IMR-90 (cell line): ENCODE data around the gene GPR183. TPM values are rescaled to one million over a fixed set of nuclear protein-coding genes. Genes with fewer than 3 reads are reported as not detected.

ENCODE experiments used
- ATAC-seq: fragments of 200-7000 bp; cut with Tn5 transposase; 2 replicates; pipeline ENCODE4 v1.9.1; 2020; ENCODE audit warnings: low read depth, mild to moderate bottlenecking, moderate library complexity
- BruUV-seq: library from RNA; stranded (reverse); fragments of 400-500 nt; replicated peaks from 2 replicates; lab custom pipeline; 2021; lab: Mats Ljungman, UMichigan
- CTCF ChIA-PET: fragments of 300-600 bp; formaldehyde crosslinking; extraction: SDS; loops from one replicate; lab custom pipeline; 2021; ENCODE audit warnings: antibody characterized with exemption; lab: Yijun Ruan, JAX
- POLR2A ChIA-PET: fragments of 300-600 bp; sonication (Branson Sonifier 250); formaldehyde crosslinking; loops from one replicate; lab custom pipeline; 2022; ENCODE audit warnings: antibody characterized with exemption; ENCODE audit not compliant: unreplicated experiment; lab: Charles Lee
- DNase-seq: peaks from one replicate; pipeline ENCODE4 v3.0.0; 2013
- H2AFZ ChIP-seq: replicated peaks from 2 replicates; pipeline ENCODE3; 2013; ENCODE audit warnings: low read length, mild to moderate bottlenecking; ENCODE audit not compliant: poor library complexity
- H2AK5ac ChIP-seq: 2 replicates; pipeline ENCODE4 v1.6.1; 2013; ENCODE audit warnings: low read depth, low read length, inconsistent platforms
- H2AK9ac ChIP-seq: replicated peaks from 2 replicates; pipeline ENCODE3; 2013; ENCODE audit warnings: mild to moderate bottlenecking, low read depth, low read length, moderate library complexity; ENCODE audit not compliant: poor library complexity
- H2BK120ac ChIP-seq: 2 replicates; pipeline ENCODE4 v1.6.1; 2013; ENCODE audit warnings: low read depth, low read length, inconsistent platforms
- H2BK15ac ChIP-seq: 3 replicates; pipeline ENCODE4 v1.6.1; 2013; ENCODE audit warnings: low read depth, low read length, inconsistent platforms
- H2BK20ac ChIP-seq: 2 replicates; pipeline ENCODE4 v1.6.1; 2013; ENCODE audit warnings: low read depth, mild to moderate bottlenecking, inconsistent platforms, low read length, moderate library complexity
- H2BK5ac ChIP-seq: 2 replicates; pipeline ENCODE4 v1.6.1; 2013; ENCODE audit warnings: mild to moderate bottlenecking, low read depth, low read length, inconsistent platforms; ENCODE audit not compliant: poor library complexity, severe bottlenecking
- H3K14ac ChIP-seq: replicated peaks from 2 replicates; pipeline ENCODE4 v1.6.1; 2013; ENCODE audit warnings: low read depth, low read length, inconsistent platforms
- H3K18ac ChIP-seq: 2 replicates; pipeline ENCODE4 v1.6.1; 2013; ENCODE audit warnings: low read depth, low read length, control low read depth
- H3K23ac ChIP-seq: 2 replicates; pipeline ENCODE4 v1.6.1; 2013; ENCODE audit warnings: low read depth, low read length, inconsistent platforms
- H3K27ac ChIP-seq: 2 replicates; pipeline ENCODE4 v1.5.1; 2013; ENCODE audit warnings: mild to moderate bottlenecking, control low read depth, low read length; ENCODE audit not compliant: insufficient read depth
- H3K27me3 ChIP-seq: 2 replicates; pipeline ENCODE4 v1.6.1; 2013; ENCODE audit warnings: low read length; ENCODE audit not compliant: control insufficient read depth, insufficient read depth
- H3K36me3 ChIP-seq: 2 replicates; pipeline ENCODE4 v1.6.1; 2013; ENCODE audit warnings: low read length, mixed read lengths; ENCODE audit not compliant: control insufficient read depth, insufficient read depth
- H3K4ac ChIP-seq: 2 replicates; pipeline ENCODE4 v1.6.1; 2013; ENCODE audit warnings: low read depth, low read length, inconsistent platforms
- H3K4me1 ChIP-seq: 2 replicates; pipeline ENCODE4 v1.6.1; 2013; ENCODE audit warnings: low read length, mixed read lengths; ENCODE audit not compliant: control insufficient read depth, insufficient read depth
- H3K4me2 ChIP-seq: 2 replicates; pipeline ENCODE4 v1.6.1; 2013; ENCODE audit warnings: low read depth, mild to moderate bottlenecking, control low read depth, low read length, moderate library complexity
- H3K4me3 ChIP-seq: 2 replicates; pipeline ENCODE4 v1.5.1; 2013; ENCODE audit warnings: low read depth, mild to moderate bottlenecking, control low read depth, low read length, moderate library complexity; ENCODE audit not compliant: insufficient read depth
- H3K56ac ChIP-seq: 2 replicates; pipeline ENCODE4 v1.6.1; 2013; ENCODE audit warnings: low read length, inconsistent platforms; ENCODE audit not compliant: insufficient read depth; ENCODE audit errors: extremely low read depth
- H3K79me1 ChIP-seq, 2 experiments: 2 replicates each; pipeline ENCODE4 v1.6.1; 2013; ENCODE audit warnings: low read length in 2 of 2, inconsistent platforms in 1 of 2, low read depth in 1 of 2
- H3K9ac ChIP-seq: 2 replicates; pipeline ENCODE4 v1.6.1; 2013; ENCODE audit warnings: low read depth, low read length, control low read depth
- H3K9me1 ChIP-seq: 2 replicates; pipeline ENCODE4 v1.6.1; 2013; ENCODE audit warnings: low read length, inconsistent platforms; ENCODE audit not compliant: insufficient read depth
- H3K9me3 ChIP-seq: 2 replicates; pipeline ENCODE4 v1.6.1; 2013; ENCODE audit warnings: low read length; ENCODE audit not compliant: control insufficient read depth, insufficient read depth
- H4K20me1 ChIP-seq: 2 replicates; pipeline ENCODE4 v1.6.1; 2013; ENCODE audit warnings: low read length, inconsistent platforms; ENCODE audit not compliant: insufficient read depth
- H4K5ac ChIP-seq: 2 replicates; pipeline ENCODE4 v1.6.1; 2013; ENCODE audit warnings: mild to moderate bottlenecking, low read depth, low read length, control low read depth
- H4K8ac ChIP-seq, 2 experiments: 2 replicates each; pipeline ENCODE4 v1.6.1; 2013; ENCODE audit warnings: low read depth in 2 of 2, low read length in 2 of 2, control low read depth in 1 of 2, inconsistent platforms in 1 of 2
- H4K91ac ChIP-seq: 2 replicates; pipeline ENCODE4 v1.6.1; 2013; ENCODE audit warnings: low read depth, low read length, inconsistent platforms; ENCODE audit not compliant: insufficient read depth
- BHLHE40 ChIP-seq: fragments of 150-350 bp; IDR thresholded peaks from 2 replicates; pipeline ENCODE4 v1.6.1; 2016; ENCODE audit warnings: mild to moderate bottlenecking, low read depth, low read length
- CEBPB ChIP-seq: IDR thresholded peaks from 2 replicates; pipeline ENCODE4 v1.6.1; 2012; ENCODE audit warnings: low read depth, low read length, improper control_type of control experiment
- CHD1 ChIP-seq: IDR thresholded peaks from 2 replicates; pipeline ENCODE4 v1.6.1; 2012; ENCODE audit warnings: low read depth, low read length, improper control_type of control experiment
- FOS ChIP-seq: fragments of 150-350 bp; IDR thresholded peaks from 2 replicates; pipeline ENCODE4 v1.6.1; 2016; ENCODE audit warnings: low read depth, low read length
- MAFK ChIP-seq: IDR thresholded peaks from 2 replicates; pipeline ENCODE4 v1.6.1; 2012; ENCODE audit warnings: low read depth, low read length, improper control_type of control experiment
- MAZ ChIP-seq: IDR thresholded peaks from 2 replicates; pipeline ENCODE4 v1.6.1; 2012; ENCODE audit warnings: low read depth, mild to moderate bottlenecking, low read length, improper control_type of control experiment, moderate library complexity, borderline replicate concordance
- MXI1 ChIP-seq: IDR thresholded peaks from 2 replicates; pipeline ENCODE4 v1.6.1; 2012; ENCODE audit warnings: low read depth, mild to moderate bottlenecking, low read length, moderate library complexity, borderline replicate concordance
- NFE2L2 ChIP-seq: fragments of 150-350 bp; IDR thresholded peaks from 2 replicates; pipeline ENCODE4 v1.6.1; 2016; ENCODE audit warnings: low read depth, mild to moderate bottlenecking, low read length
- POLR2A ChIP-seq: IDR thresholded peaks from 2 replicates; pipeline ENCODE4 v1.6.1; 2012; ENCODE audit warnings: mild to moderate bottlenecking, low read depth, low read length
- RAD21 ChIP-seq: IDR thresholded peaks from 2 replicates; pipeline ENCODE4 v1.6.1; 2012; ENCODE audit warnings: low read length, improper control_type of control experiment
- RCOR1 ChIP-seq: IDR thresholded peaks from 2 replicates; pipeline ENCODE4 v1.6.1; 2012; ENCODE audit warnings: mild to moderate bottlenecking, low read length, improper control_type of control experiment; ENCODE audit not compliant: insufficient replicate concordance
- RFX5 ChIP-seq: IDR thresholded peaks from 2 replicates; pipeline ENCODE4 v1.8.0; 2012; ENCODE audit warnings: low read depth, mild to moderate bottlenecking, low read length, moderate library complexity
- SMC3 ChIP-seq: fragments of 150-350 bp; IDR thresholded peaks from 2 replicates; pipeline ENCODE4 v1.6.1; 2016; ENCODE audit warnings: low read depth, mild to moderate bottlenecking, antibody characterized with exemption, low read length, moderate library complexity
- WGBS, 2 experiments: methylation state at CpG; one replicate each; pipeline versions ENCODE4 v1.1.5 to v1.1.7; 2013; ENCODE audit warnings: missing lambda C conversion rate in 2 of 2; ENCODE audit not compliant: insufficient read length in 1 of 2; ENCODE audit errors: extremely low coverage in 2 of 2; 5-methylcytosine and 5-hydroxymethylcytosine counted together
- dilution Hi-C: fragments of 300-500 bp; cut with HindIII; formaldehyde crosslinking; loops from one replicate; pipeline ENCODE4 v1.14.3; 2018; ENCODE audit warnings: low sequenced_read_pairs; ENCODE audit not compliant: unreplicated experiment
- in situ Hi-C: fragments of 300-500 bp; cut with MboI; formaldehyde crosslinking; loops from 3 replicates; pipeline ENCODE4 v1.14.3; 2019; ENCODE audit warnings: low sequenced_read_pairs, inconsistent platforms, mixed read lengths
- intact Hi-C: fragments of 100-400 bp; cut with micrococcal nuclease; formaldehyde crosslinking; loops from 2 replicates; pipeline ENCODE4 v1.10.0; 2022
- polyA plus RNA-seq, 3 experiments: library from polyadenylated mRNA; depleted of rRNA; stranded (reverse); fragments of >200 nt; gene quantifications; 2 replicates each; pipeline ENCODE4 v1.2.3, GENCODE V29; 2012; ENCODE audit warnings: low replicate concordance in 1 of 3
- total RNA-seq: library from RNA; depleted of rRNA; stranded (reverse); fragments of >200 nt; gene quantifications from 2 replicates; pipeline ENCODE4 v1.2.3, GENCODE V29; 2012
- TF ChIP-seq, protein P1 (sequence below): conservative IDR thresholded peaks from 2 replicates; pipeline ENCODE4 v1.5.1; 2012; ENCODE audit warnings: mild to moderate bottlenecking, low read depth, low read length, improper control_type of control experiment
- TF ChIP-seq, protein P2 (sequence below): fragments of 150-350 bp; IDR thresholded peaks from 2 replicates; pipeline ENCODE4 v1.6.1; 2017; ENCODE audit warnings: mild to moderate bottlenecking, antibody characterized with exemption, low read length, low read depth
- TF ChIP-seq, protein P3 (sequence below): fragments of 150-350 bp; IDR thresholded peaks from 2 replicates; pipeline ENCODE4 v1.6.1; 2016; ENCODE audit warnings: low read depth, mild to moderate bottlenecking, low read length, moderate library complexity, borderline replicate concordance

GPR183 gene
- total and polyA plus RNA-seq, 2 of the 4 experiments (the other 2 are of a cell fraction), result 0.18 to 0.31 TPM

GRCh38 chr13:99264051-99264450 lies 43.1 kb downstream of the GPR183 start:
- Histone ChIP-seq H3K27me3 (no peaks in the 10 kb centered on the region), H3K27ac (no peak overlapping the region), H3K18ac (no peak overlapping the region), H2BK15ac (no peak overlapping the region), H3K4me2 (no peak overlapping the region), H3K23ac (no peak overlapping the region), H4K8ac (no peak overlapping the region), H2AK5ac (no peak overlapping the region), H3K9me3 (no peaks in the 10 kb centered on the region), H2BK20ac (no peak overlapping the region), H3K14ac (no peak overlapping the region), H3K4me3 (no peak overlapping the region), H3K36me3 (peaks cover 8% of the 10 kb centered on the region), H3K4me1 (no peaks in the 10 kb centered on the region), H4K20me1 (peaks cover 5% of the 10 kb centered on the region; the same call in 1 of the 2 replicates), H2BK5ac (no peak overlapping the region), H3K79me1 (peaks cover 0 to 3% of the 10 kb centered on the region in 2 experiments; a peak in 2 of 4 replicates), H4K5ac (no peak overlapping the region), H3K56ac (no peak overlapping the region), H2BK120ac (no peak overlapping the region), H3K4ac (no peak overlapping the region), H3K9me1 (peaks cover 3% of the 10 kb centered on the region; the same call in 1 of the 2 replicates), H3K9ac (no peak overlapping the region), H2AFZ (no peak overlapping the region), H4K91ac (no peak overlapping the region), H2AK9ac (no peak overlapping the region)
- ATAC-seq (no peak), DNase-seq (no peak)
- no peak for TF ChIP-seq MAFK
- no peak for TF ChIP-seq NFE2L2
- TF ChIP-seq SMC3, result no peak
- no peak for TF ChIP-seq RFX5
- TF ChIP-seq BHLHE40, result no peak
- TF ChIP-seq MXI1, result no peak
- TF ChIP-seq CHD1, result no peak
- no peak for TF ChIP-seq RAD21
- TF ChIP-seq, protein P1, sequence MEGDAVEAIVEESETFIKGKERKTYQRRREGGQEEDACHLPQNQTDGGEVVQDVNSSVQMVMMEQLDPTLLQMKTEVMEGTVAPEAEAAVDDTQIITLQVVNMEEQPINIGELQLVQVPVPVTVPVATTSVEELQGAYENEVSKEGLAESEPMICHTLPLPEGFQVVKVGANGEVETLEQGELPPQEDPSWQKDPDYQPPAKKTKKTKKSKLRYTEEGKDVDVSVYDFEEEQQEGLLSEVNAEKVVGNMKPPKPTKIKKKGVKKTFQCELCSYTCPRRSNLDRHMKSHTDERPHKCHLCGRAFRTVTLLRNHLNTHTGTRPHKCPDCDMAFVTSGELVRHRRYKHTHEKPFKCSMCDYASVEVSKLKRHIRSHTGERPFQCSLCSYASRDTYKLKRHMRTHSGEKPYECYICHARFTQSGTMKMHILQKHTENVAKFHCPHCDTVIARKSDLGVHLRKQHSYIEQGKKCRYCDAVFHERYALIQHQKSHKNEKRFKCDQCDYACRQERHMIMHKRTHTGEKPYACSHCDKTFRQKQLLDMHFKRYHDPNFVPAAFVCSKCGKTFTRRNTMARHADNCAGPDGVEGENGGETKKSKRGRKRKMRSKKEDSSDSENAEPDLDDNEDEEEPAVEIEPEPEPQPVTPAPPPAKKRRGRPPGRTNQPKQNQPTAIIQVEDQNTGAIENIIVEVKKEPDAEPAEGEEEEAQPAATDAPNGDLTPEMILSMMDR, result no peak
- TF ChIP-seq FOS, result no peak
- TF ChIP-seq, protein P2, sequence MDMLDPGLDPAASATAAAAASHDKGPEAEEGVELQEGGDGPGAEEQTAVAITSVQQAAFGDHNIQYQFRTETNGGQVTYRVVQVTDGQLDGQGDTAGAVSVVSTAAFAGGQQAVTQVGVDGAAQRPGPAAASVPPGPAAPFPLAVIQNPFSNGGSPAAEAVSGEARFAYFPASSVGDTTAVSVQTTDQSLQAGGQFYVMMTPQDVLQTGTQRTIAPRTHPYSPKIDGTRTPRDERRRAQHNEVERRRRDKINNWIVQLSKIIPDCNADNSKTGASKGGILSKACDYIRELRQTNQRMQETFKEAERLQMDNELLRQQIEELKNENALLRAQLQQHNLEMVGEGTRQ, result no peak
- TF ChIP-seq POLR2A, result no peak
- TF ChIP-seq, protein P3, sequence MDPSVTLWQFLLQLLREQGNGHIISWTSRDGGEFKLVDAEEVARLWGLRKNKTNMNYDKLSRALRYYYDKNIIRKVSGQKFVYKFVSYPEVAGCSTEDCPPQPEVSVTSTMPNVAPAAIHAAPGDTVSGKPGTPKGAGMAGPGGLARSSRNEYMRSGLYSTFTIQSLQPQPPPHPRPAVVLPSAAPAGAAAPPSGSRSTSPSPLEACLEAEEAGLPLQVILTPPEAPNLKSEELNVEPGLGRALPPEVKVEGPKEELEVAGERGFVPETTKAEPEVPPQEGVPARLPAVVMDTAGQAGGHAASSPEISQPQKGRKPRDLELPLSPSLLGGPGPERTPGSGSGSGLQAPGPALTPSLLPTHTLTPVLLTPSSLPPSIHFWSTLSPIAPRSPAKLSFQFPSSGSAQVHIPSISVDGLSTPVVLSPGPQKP, result no peak
- TF ChIP-seq MAZ, result no peak
- no peak for TF ChIP-seq CEBPB
- no peak for TF ChIP-seq RCOR1
- in situ Hi-C loops, result loop anchor here (5.0 kb wide), 1 partner anchor 87 kb away; no protein-coding TSS in a partner anchor
- 78% methylated on average over 1 of the region's 1 CpG; no CpG with 5 or more reads in 1 of the 2 experiments for WGBS, 2 experiments
- ChIA-PET POLR2A (no interaction called here), CTCF (interaction anchor here (2.5 kb wide), 1 partner anchor 88 kb away, joined by 7 read pairs; no protein-coding TSS in a partner anchor)
- BruUV-seq, result no TSS peak
- dilution Hi-C loops, result no loop called here
- intact Hi-C loops, result loop anchor here (10.0 kb wide), 2 partner anchors 179 to 419 kb away; no protein-coding TSS in a partner anchor
